Esophagus muscularis mucosa (tissue), 4 donors: Measurements from ENCODE around the gene FAM107B. TPM values are rescaled to one million over a fixed set of nuclear protein-coding genes. Genes with fewer than 3 reads are reported as not detected.

Experiments
- DNase-seq: peaks from one replicate; pipeline ENCODE4 v3.0.0-alpha.2; 2017; ENCODE audit errors: extremely low spot score
- H3K27ac ChIP-seq, 4 donors: fragments of 200-600 bp; sonication (generic); replicated peaks in 1 of 4; 1 replicate in 3 of 4; 2 replicates in 1 of 4; pipeline ENCODE4 v1.5.1; 2016 to 2019; ENCODE audit warnings: mild to moderate bottlenecking in 1 of 4
- H3K27me3 ChIP-seq, 4 donors: fragments of 200-600 bp; sonication (generic); one replicate each; pipeline versions ENCODE4 v1.5.1 to v1.6.0; 2016 to 2019
- H3K36me3 ChIP-seq, 4 donors: fragments of 200-600 bp; sonication (generic); one replicate each; pipeline ENCODE4 v1.5.1; 2016 to 2019
- H3K4me1 ChIP-seq, 4 donors: fragments of 200-600 bp; sonication (generic); one replicate each; pipeline ENCODE4 v1.5.1; 2016 to 2019
- H3K4me3 ChIP-seq, 4 donors: fragments of 200-600 bp; sonication (generic); 1 replicate in 2 of 4; 2 replicates in 2 of 4; pipeline ENCODE4 v1.5.1; 2016 to 2019; ENCODE audit warnings: mild to moderate bottlenecking in 4 of 4, moderate library complexity in 1 of 4
- H3K9me3 ChIP-seq, 4 donors: fragments of 200-600 bp; sonication (generic); 1 replicate in 3 of 4; 2 replicates in 1 of 4; pipeline ENCODE4 v1.5.1; 2016 to 2019
- CTCF ChIP-seq, 3 experiments: fragments of 200-600 bp in 2 of 3; fragments of 450-650 bp in 1 of 3; sonication (generic) in 2 of 3; IDR thresholded peaks; one replicate each; pipeline ENCODE4 v1.5.1; 2017 to 2019; ENCODE audit warnings: antibody characterized with exemption in 3 of 3, mild to moderate bottlenecking in 2 of 3, moderate library complexity in 1 of 3
- EP300 ChIP-seq: sonication (generic); formaldehyde crosslinking; IDR thresholded peaks from one replicate; pipeline ENCODE4 v1.6.1; 2017; ENCODE audit warnings: antibody characterized with exemption
- POLR2A ChIP-seq: fragments of 450-650 bp; IDR thresholded peaks from one replicate; pipeline ENCODE4 v1.6.1; 2017; ENCODE audit warnings: antibody characterized with exemption, moderate library complexity, mild to moderate bottlenecking, low read depth
- POLR2AphosphoS5 ChIP-seq, 2 donors: sonication (generic); formaldehyde crosslinking; IDR thresholded peaks; one replicate each; pipeline ENCODE4 v1.6.1; 2017; ENCODE audit warnings: antibody characterized with exemption in 2 of 2
- WGBS: methylation state at CpG from one replicate; pipeline ENCODE4 v1.1.5; 2018; 5-methylcytosine and 5-hydroxymethylcytosine counted together
- intact Hi-C: fragments of 100-400 bp; cut with DNase I; formaldehyde crosslinking; loops from one replicate; pipeline ENCODE4 v1.15.1; 2023
- total RNA-seq, 4 donors: library from RNA; depleted of rRNA; stranded (reverse); fragments of >200 nt; gene quantifications; one replicate each; pipeline versions ENCODE4 v1.1.0 to v1.2.1, GENCODE V29; 2016

Gene FAM107B
- total RNA-seq, 4 donors from 2014 or later: 7.5 to 14.1 (median 9.4) TPM

GRCh38 chr10:14588084-14588937, 186.4 kb downstream of the FAM107B start:
- WGBS: 52% methylated on average over 13 of the region's 13 CpGs
- Histone ChIP-seq H3K4me3 (no peak overlapping the region), H3K27me3 (no peaks in the 10 kb centered on the region), H3K36me3 (no peaks in the 10 kb centered on the region), H3K9me3 (no peaks in the 10 kb centered on the region), H3K27ac (peak overlapping the region in 2 of 4 donors; percentile 7 to 19), H3K4me1 (peaks cover 0 to 17% (median 12%) of the 10 kb centered on the region in 4 donors)
- intact Hi-C loops: no loop called here
- DNase-seq: no peak
- TF ChIP-seq POLR2AphosphoS5 (IDR thresholded peaks at IDR 0.05): peak in 1 of 2 donors; percentile 50
- TF ChIP-seq EP300: no peak
- no peak for TF ChIP-seq POLR2A

- intact Hi-C loops: no loop called here
- 53% methylated on average over 6 of the region's 6 CpGs for WGBS
- DNase-seq: no peak
- no peak overlapping the region for H3K4me3 ChIP-seq
- peak overlapping the region in 1 of 4 donors; percentile 7 for H3K27ac ChIP-seq
- peaks cover 0 to 17% (median 12%) of the 10 kb centered on the region in 4 donors for H3K4me1 ChIP-seq
- H3K36me3 ChIP-seq: no peaks in the 10 kb centered on the region
- H3K27me3 ChIP-seq: no peaks in the 10 kb centered on the region
- TF ChIP-seq CTCF (IDR thresholded peaks at IDR 0.05) (no peak), POLR2A (no peak), POLR2AphosphoS5 (IDR thresholded peaks at IDR 0.05) (no peak), EP300 (no peak)
- H3K9me3 ChIP-seq: no peaks in the 10 kb centered on the region
These were observed 187.1 kb downstream of the FAM107B start for GRCh38 chr10:14587540-14588083.

- no peak overlapping the region for H3K4me3 ChIP-seq
- no peaks in the 10 kb centered on the region for H3K9me3 ChIP-seq
- no peak for DNase-seq
- peaks cover 0 to 17% (median 12%) of the 10 kb centered on the region in 4 donors for H3K4me1 ChIP-seq
- H3K27me3 ChIP-seq: no peaks in the 10 kb centered on the region
- H3K36me3 ChIP-seq: no peaks in the 10 kb centered on the region
- 90% methylated on average over 6 of the region's 6 CpGs for WGBS
- intact Hi-C loops: no loop called here
- TF ChIP-seq CTCF (IDR thresholded peaks at IDR 0.05) (no peak), POLR2AphosphoS5 (IDR thresholded peaks at IDR 0.05) (no peak), EP300 (no peak), POLR2A (no peak)
- H3K27ac ChIP-seq: no peak overlapping the region
These were observed 187.8 kb downstream of the FAM107B start for GRCh38 chr10:14586901-14587300.

GRCh38 chr10:14585287-14586193, 189.2 kb downstream of the FAM107B start:
- Histone ChIP-seq H3K9me3 (no peaks in the 10 kb centered on the region), H3K36me3 (no peaks in the 10 kb centered on the region), H3K4me3 (no peak overlapping the region), H3K27me3 (no peaks in the 10 kb centered on the region), H3K27ac (no peak overlapping the region), H3K4me1 (peaks cover 0 to 17% (median 12%) of the 10 kb centered on the region in 4 donors)
- 89% methylated on average over 15 of the region's 15 CpGs for WGBS
- no peak for DNase-seq
- intact Hi-C loops: no loop called here
- TF ChIP-seq POLR2A (no peak), POLR2AphosphoS5 (IDR thresholded peaks at IDR 0.05) (no peak), CTCF (IDR thresholded peaks at IDR 0.05) (no peak), EP300 (no peak)
